Liver (tissue), 9 donors: Measurements from ENCODE around the gene SRSF12. TPM values are rescaled to one million over a fixed set of nuclear protein-coding genes. Genes with fewer than 3 reads are reported as not detected.

Experiments used
- DNase-seq: peaks from one replicate; pipeline ENCODE4 v3.0.0-alpha.2; 2017; ENCODE audit warnings: low spot score
- H3K27ac ChIP-seq, 2 donors: one replicate each; pipeline ENCODE4 v1.7.0; 2013; ENCODE audit warnings: inconsistent platforms in 2 of 2, low read length in 2 of 2, control low read depth in 1 of 2, low read depth in 1 of 2, mild to moderate bottlenecking in 1 of 2
- H3K27me3 ChIP-seq, 4 donors: one replicate each; pipeline versions ENCODE4 v1.6.1 to v1.7.0; 2013; ENCODE audit warnings: low read length in 3 of 4, inconsistent platforms in 1 of 4, mild to moderate bottlenecking in 1 of 4, moderate library complexity in 1 of 4; ENCODE audit not compliant: control insufficient read depth in 4 of 4, insufficient read depth in 4 of 4
- H3K36me3 ChIP-seq, 4 donors: one replicate each; pipeline versions ENCODE4 v1.6.1 to v1.7.0; 2013; ENCODE audit warnings: low read length in 3 of 4, mild to moderate bottlenecking in 3 of 4, low read depth in 1 of 4, moderate library complexity in 1 of 4; ENCODE audit not compliant: control insufficient read depth in 4 of 4, insufficient read depth in 3 of 4
- H3K4me1 ChIP-seq, 4 donors: one replicate each; pipeline versions ENCODE4 v1.6.1 to v1.7.0; 2013; ENCODE audit warnings: low read length in 3 of 4, mild to moderate bottlenecking in 3 of 4, moderate library complexity in 1 of 4; ENCODE audit not compliant: control insufficient read depth in 4 of 4, insufficient read depth in 4 of 4
- H3K4me3 ChIP-seq, 3 donors: one replicate each; pipeline versions ENCODE4 v1.6.1 to v1.7.0; 2013; ENCODE audit warnings: low read length in 3 of 3, control low read depth in 1 of 3, low read depth in 1 of 3, mild to moderate bottlenecking in 1 of 3
- H3K9ac ChIP-seq, 2 donors: one replicate each; pipeline ENCODE4 v1.7.0; 2013; ENCODE audit warnings: low read length in 2 of 2, mild to moderate bottlenecking in 2 of 2, moderate library complexity in 2 of 2, control low read depth in 1 of 2, low read depth in 1 of 2
- H3K9me3 ChIP-seq, 4 donors: one replicate each; pipeline versions ENCODE4 v1.6.1 to v1.7.0; 2013; ENCODE audit warnings: low read length in 3 of 4; ENCODE audit not compliant: control insufficient read depth in 4 of 4
- ATF3 ChIP-seq: IDR thresholded peaks from 2 replicates; pipeline ENCODE4 v1.6.1; 2016; ENCODE audit warnings: antibody characterized with exemption
- CTCF ChIP-seq: fragments of 150-350 bp; IDR thresholded peaks from 2 replicates; pipeline ENCODE4 v1.5.1; 2017; ENCODE audit warnings: improper control_type of control experiment, low read depth, low read length; ENCODE audit not compliant: missing input control
- EGR1 ChIP-seq, 2 donors: IDR thresholded peaks; 2 replicates each; pipeline ENCODE4 v1.6.1; 2016 to 2018; ENCODE audit warnings: antibody characterized with exemption in 2 of 2, low read depth in 2 of 2
- FOXA1 ChIP-seq: IDR thresholded peaks from 2 replicates; pipeline ENCODE4 v1.6.1; 2016; ENCODE audit warnings: antibody characterized with exemption
- FOXA2 ChIP-seq: IDR thresholded peaks from 2 replicates; pipeline ENCODE4 v1.6.1; 2016; ENCODE audit warnings: antibody characterized with exemption
- GABPA ChIP-seq, 2 donors: IDR thresholded peaks in 1 of 2; conservative IDR thresholded peaks in 1 of 2; 2 replicates each; pipeline ENCODE4 v1.6.1; 2016; ENCODE audit warnings: antibody characterized with exemption in 2 of 2, mild to moderate bottlenecking in 1 of 2, moderate library complexity in 1 of 2
- HNF4A ChIP-seq, 2 donors: conservative IDR thresholded peaks; 2 replicates each; pipeline ENCODE4 v1.6.1; 2016; ENCODE audit warnings: antibody characterized with exemption in 2 of 2, mild to moderate bottlenecking in 2 of 2
- HNF4G ChIP-seq: IDR thresholded peaks from 2 replicates; pipeline ENCODE4 v1.6.1; 2016; ENCODE audit warnings: antibody characterized with exemption
- JUND ChIP-seq, 2 donors: IDR thresholded peaks; 2 replicates each; pipeline ENCODE4 v1.6.1; 2016; ENCODE audit warnings: antibody characterized with exemption in 2 of 2
- MAX ChIP-seq: IDR thresholded peaks from 2 replicates; pipeline ENCODE4 v1.6.1; 2016; ENCODE audit warnings: antibody characterized with exemption
- NR2F2 ChIP-seq: IDR thresholded peaks from 2 replicates; pipeline ENCODE4 v1.6.1; 2016; ENCODE audit warnings: antibody characterized with exemption
- RAD21 ChIP-seq, 2 donors: IDR thresholded peaks; 2 replicates each; pipeline ENCODE4 v1.6.1; 2016; ENCODE audit warnings: antibody characterized with exemption in 2 of 2, mild to moderate bottlenecking in 2 of 2
- REST ChIP-seq: IDR thresholded peaks from 2 replicates; pipeline ENCODE4 v1.6.1; 2016; ENCODE audit warnings: antibody characterized with exemption, mild to moderate bottlenecking
- RXRA ChIP-seq, 2 donors: IDR thresholded peaks; 2 replicates each; pipeline ENCODE4 v1.6.1; 2017 to 2018; ENCODE audit warnings: antibody characterized with exemption in 2 of 2, mild to moderate bottlenecking in 1 of 2
- SP1 ChIP-seq: IDR thresholded peaks from 2 replicates; pipeline ENCODE4 v1.6.1; 2018; ENCODE audit warnings: antibody characterized with exemption, mild to moderate bottlenecking
- TAF1 ChIP-seq: conservative IDR thresholded peaks from 2 replicates; pipeline ENCODE4 v1.6.1; 2016; ENCODE audit warnings: antibody characterized with exemption, mild to moderate bottlenecking
- YY1 ChIP-seq: IDR thresholded peaks from 2 replicates; pipeline ENCODE4 v1.6.1; 2016; ENCODE audit warnings: antibody characterized with exemption, mild to moderate bottlenecking
- ZBTB33 ChIP-seq: IDR thresholded peaks from 2 replicates; pipeline ENCODE4 v1.6.1; 2016; ENCODE audit warnings: antibody characterized with exemption
- WGBS: extraction: QIAGEN DNeasy Blood & Tissue Kit; methylation state at CpG from one replicate; pipeline ENCODE4 v1.1.7; 2013; 5-methylcytosine and 5-hydroxymethylcytosine counted together
- polyA plus RNA-seq, 2 donors: library from polyadenylated mRNA; stranded (reverse) in 1 of 2; unstranded in 1 of 2; fragments of 200-250 nt in 1 of 2; fragments of >200 nt in 1 of 2; fragmentation: Nextera tagmentation in 1 of 2; extraction: Ambion mirVana in 1 of 2; gene quantifications; one replicate each; pipeline versions ENCODE4 v1.2.1 to v1.2.3, GENCODE V29; 2013 to 2015
- total RNA-seq, 2 donors: library from RNA; depleted of rRNA; stranded (reverse); fragments of >200 nt; gene quantifications; one replicate each; pipeline ENCODE4 v1.2.3, GENCODE V29; 2014
- donor health status: healthy.
- donor health status: healthy.
- donor health status: healthy.
- donor health status: healthy.
- donor health status: healthy.

The SRSF12 gene
- total and polyA plus RNA-seq, 4 donors, result 0.17 to 1.0 (median 0.39) TPM

GRCh38 chr6:89081423-89082322 lies 36.2 kb downstream of the SRSF12 start:
- peak overlapping the region; percentile 71 to 96 (median 73) for H3K4me3 ChIP-seq
- peaks cover 0 to 17% (median 2%) of the 10 kb centered on the region in 4 donors for H3K4me1 ChIP-seq
- TF ChIP-seq RXRA (IDR thresholded peaks at IDR 0.05) (peak; percentile 29 to 31), YY1 (peak; percentile 96), JUND (IDR thresholded peaks at IDR 0.05) (peak in 1 of 2 donors; percentile 13), HNF4A (conservative IDR thresholded peaks at IDR 0.05) (no peak), HNF4G (no peak), SP1 (peak; percentile 76), REST (peak; percentile 80), ATF3 (no peak), RAD21 (IDR thresholded peaks at IDR 0.05) (peak; percentile 21 to 52), EGR1 (IDR thresholded peaks at IDR 0.05; ENCODE audit: low read depth in 2 of 2) (peak; percentile 34 to 47), TAF1 (peak; percentile 49)
- H3K27ac ChIP-seq, result peak overlapping the region; percentile 99 to 100
- H3K9ac ChIP-seq, result peak overlapping the region; percentile 98 to 99
- peaks cover 0 to 23% (median 15%) of the 10 kb centered on the region in 4 donors for H3K36me3 ChIP-seq
- DNase-seq, result peak; percentile 97
- WGBS, result under 1% methylated on average over 69 of the region's 69 CpGs
- no peaks in the 10 kb centered on the region for H3K9me3 ChIP-seq
- no peaks in the 10 kb centered on the region for H3K27me3 ChIP-seq

GRCh38 chr6:89081129-89081422 lies 36.8 kb downstream of the SRSF12 start:
- peak overlapping the region; percentile 71 to 96 (median 73) for H3K4me3 ChIP-seq
- peaks cover 0 to 23% (median 15%) of the 10 kb centered on the region in 4 donors for H3K36me3 ChIP-seq
- DNase-seq, result no peak
- TF ChIP-seq YY1 (no peak), FOXA2 (no peak), ATF3 (no peak), HNF4A (conservative IDR thresholded peaks at IDR 0.05) (no peak), ZBTB33 (no peak), HNF4G (no peak), GABPA (IDR thresholded peaks at IDR 0.05 in 1 of 2, conservative IDR thresholded peaks at IDR 0.05 in 1 of 2) (no peak), RAD21 (IDR thresholded peaks at IDR 0.05) (no peak), MAX (no peak), TAF1 (no peak), SP1 (no peak), FOXA1 (no peak), CTCF (no peak), JUND (IDR thresholded peaks at IDR 0.05) (no peak), EGR1 (IDR thresholded peaks at IDR 0.05; ENCODE audit: low read depth in 2 of 2) (no peak), REST (no peak), NR2F2 (no peak), RXRA (IDR thresholded peaks at IDR 0.05) (no peak)
- H3K9ac ChIP-seq, result peak overlapping the region; percentile 94 to 98
- peaks cover 0 to 17% (median 2%) of the 10 kb centered on the region in 4 donors for H3K4me1 ChIP-seq
- H3K27ac ChIP-seq, result peak overlapping the region; percentile 99 to 100
- no peaks in the 10 kb centered on the region for H3K27me3 ChIP-seq
- H3K9me3 ChIP-seq, result no peaks in the 10 kb centered on the region
- under 1% methylated on average over 36 of the region's 36 CpGs for WGBS
